H9 (cell line): ENCODE measurements around the gene FARSB. TPM values are rescaled to one million over a fixed set of nuclear protein-coding genes. Genes with fewer than 3 reads are reported as not detected.

Source experiments
- DNase-seq: peaks from one replicate; pipeline ENCODE4 v3.0.0-alpha.2; 2017
- H2AFZ ChIP-seq: one replicate; pipeline ENCODE4 v1.6.1; 2013; ENCODE audit warnings: mild to moderate bottlenecking, low read length, control low read depth, moderate library complexity
- H2AK5ac ChIP-seq: 2 replicates; pipeline ENCODE4 v1.6.1; 2013; ENCODE audit warnings: low read length, control low read depth, mixed read lengths; ENCODE audit not compliant: insufficient read length
- H2BK120ac ChIP-seq: one replicate; pipeline ENCODE4 v1.6.1; 2013; ENCODE audit warnings: low read depth, mild to moderate bottlenecking, low read length, control low read depth, inconsistent platforms; ENCODE audit not compliant: poor library complexity, severe bottlenecking
- H2BK12ac ChIP-seq: 2 replicates; pipeline ENCODE4 v1.6.1; 2013; ENCODE audit warnings: low read length, control low read depth, mixed read lengths, low read depth; ENCODE audit not compliant: insufficient read length
- H2BK15ac ChIP-seq: 2 replicates; pipeline ENCODE4 v1.6.1; 2013; ENCODE audit warnings: low read depth, low read length, control low read depth
- H2BK20ac ChIP-seq: one replicate; pipeline ENCODE4 v1.6.1; 2013; ENCODE audit warnings: low read depth, mild to moderate bottlenecking, low read length, control low read depth, inconsistent platforms; ENCODE audit not compliant: poor library complexity, severe bottlenecking
- H2BK5ac ChIP-seq: 2 replicates; pipeline ENCODE4 v1.6.1; 2013; ENCODE audit warnings: low read length, control low read depth, mixed read lengths; ENCODE audit not compliant: insufficient read length
- H3K14ac ChIP-seq: 2 replicates; pipeline ENCODE4 v1.6.1; 2013; ENCODE audit warnings: low read length, control low read depth; ENCODE audit not compliant: insufficient read depth
- H3K18ac ChIP-seq: 2 replicates; pipeline ENCODE4 v1.6.1; 2013; ENCODE audit warnings: low read depth, mild to moderate bottlenecking, mixed read lengths, low read length, control low read depth; ENCODE audit not compliant: insufficient read length
- H3K23ac ChIP-seq: 2 replicates; pipeline ENCODE4 v1.6.1; 2013; ENCODE audit warnings: low read length, control low read depth, mixed read lengths, low read depth; ENCODE audit not compliant: insufficient read length
- H3K23me2 ChIP-seq: 2 replicates; pipeline ENCODE4 v1.6.1; 2013; ENCODE audit warnings: low read depth, mild to moderate bottlenecking, mixed read lengths, low read length, control low read depth; ENCODE audit not compliant: insufficient read length, poor library complexity, severe bottlenecking
- H3K27ac ChIP-seq: 2 replicates; pipeline ENCODE4 v1.5.1; 2013; ENCODE audit warnings: low read length, control low read depth, mixed read lengths, low read depth; ENCODE audit not compliant: insufficient read length
- H3K27me3 ChIP-seq: 2 replicates; pipeline ENCODE4 v1.6.1; 2013; ENCODE audit warnings: low read length, control low read depth, inconsistent platforms; ENCODE audit not compliant: insufficient read depth
- H3K4ac ChIP-seq: 2 replicates; pipeline ENCODE4 v1.6.1; 2013; ENCODE audit warnings: low read depth, mild to moderate bottlenecking, control low read depth, inconsistent platforms, low read length, moderate library complexity
- H3K4me1 ChIP-seq: 2 replicates; pipeline ENCODE4 v1.6.1; 2013; ENCODE audit warnings: low read length, control low read depth, inconsistent platforms; ENCODE audit not compliant: insufficient read depth
- H3K4me2 ChIP-seq: 2 replicates; pipeline ENCODE4 v1.6.1; 2013; ENCODE audit warnings: low read length, control low read depth, mixed read lengths; ENCODE audit not compliant: insufficient read length, insufficient read depth
- H3K56ac ChIP-seq: 2 replicates; pipeline ENCODE4 v1.6.1; 2013; ENCODE audit warnings: low read depth, mild to moderate bottlenecking, mixed read lengths, low read length, control low read depth; ENCODE audit not compliant: insufficient read length
- H3K79me1 ChIP-seq: 2 replicates; pipeline ENCODE4 v1.6.1; 2013; ENCODE audit warnings: low read depth, mild to moderate bottlenecking, moderate library complexity, low read length, control low read depth, inconsistent platforms; ENCODE audit not compliant: insufficient read depth, poor library complexity, severe bottlenecking
- H3K79me2 ChIP-seq: 2 replicates; pipeline ENCODE4 v1.6.1; 2013; ENCODE audit warnings: low read length, control low read depth, inconsistent platforms; ENCODE audit not compliant: insufficient read depth
- H3K9ac ChIP-seq: 2 replicates; pipeline ENCODE4 v1.6.1; 2013; ENCODE audit warnings: low read length, control low read depth, mixed read lengths; ENCODE audit not compliant: insufficient read length; ENCODE audit errors: extremely low read depth
- H3K9me3 ChIP-seq: one replicate; pipeline ENCODE4 v1.6.1; 2013; ENCODE audit warnings: low read depth, low read length, inconsistent platforms; ENCODE audit not compliant: control insufficient read depth
- H3T11ph ChIP-seq: one replicate; pipeline ENCODE4 v1.6.1; 2013; ENCODE audit warnings: mild to moderate bottlenecking, low read length, control low read depth, inconsistent platforms
- H4K20me1 ChIP-seq: one replicate; pipeline ENCODE4 v1.6.1; 2013; ENCODE audit not compliant: control insufficient read depth, insufficient read length, insufficient read depth
- H4K5ac ChIP-seq: 2 replicates; pipeline ENCODE4 v1.6.1; 2013; ENCODE audit warnings: low read depth, mild to moderate bottlenecking, mixed read lengths, low read length, control low read depth; ENCODE audit not compliant: insufficient read length
- H4K8ac ChIP-seq: replicated peaks from 2 replicates; pipeline ENCODE4 v1.6.1; 2013; ENCODE audit warnings: low read length, control low read depth, mixed read lengths, low read depth; ENCODE audit not compliant: insufficient read length
- H4K91ac ChIP-seq: 2 replicates; pipeline ENCODE4 v1.6.1; 2013; ENCODE audit warnings: low read depth, mild to moderate bottlenecking, moderate library complexity, mixed read lengths, low read length, control low read depth; ENCODE audit not compliant: insufficient read length
- H3K27ac Mint-ChIP-seq, 3 experiments: 2 replicates in 2 of 3; 3 replicates in 1 of 3; pipeline ENCODE4 v1.8.0; 2020 to 2021; ENCODE audit warnings: mixed read lengths in 3 of 3, mild to moderate bottlenecking in 1 of 3, moderate library complexity in 1 of 3
- H3K27me3 Mint-ChIP-seq: 2 replicates; pipeline ENCODE4 v1.8.0; 2021; ENCODE audit warnings: low read depth, mild to moderate bottlenecking, moderate library complexity, mixed read lengths
- H3K36me3 Mint-ChIP-seq, 3 experiments: 2 replicates in 2 of 3; 3 replicates in 1 of 3; pipeline ENCODE4 v1.8.0; 2020 to 2021; ENCODE audit warnings: low read depth in 3 of 3, mixed read lengths in 3 of 3; ENCODE audit not compliant: insufficient read depth in 1 of 3
- H3K4me1 Mint-ChIP-seq, 2 experiments: 2 replicates each; pipeline ENCODE4 v1.8.0; 2020; ENCODE audit warnings: mixed read lengths in 2 of 2
- H3K4me3 Mint-ChIP-seq, 2 experiments: 2 replicates in 1 of 2; 3 replicates in 1 of 2; pipeline ENCODE4 v1.8.0; 2020 to 2021; ENCODE audit warnings: mild to moderate bottlenecking in 2 of 2, mixed read lengths in 2 of 2, moderate library complexity in 1 of 2
- H3K9me3 Mint-ChIP-seq, 2 experiments: 2 replicates in 1 of 2; 3 replicates in 1 of 2; pipeline ENCODE4 v1.8.0; 2020; ENCODE audit warnings: mild to moderate bottlenecking in 2 of 2, mixed read lengths in 2 of 2, moderate library complexity in 1 of 2
- CTCF ChIP-seq: fragments of 200-600 bp; sonication (generic); conservative IDR thresholded peaks from 3 replicates; pipeline ENCODE4 v1.8.0; 2021; ENCODE audit warnings: antibody characterized with exemption, mild to moderate bottlenecking
- WGBS: extraction: QIAGEN DNeasy Blood & Tissue Kit; methylation state at CpG from one replicate; pipeline ENCODE4 v1.1.7; 2013; ENCODE audit warnings: missing lambda C conversion rate, low lambda C conversion rate, mixed read lengths; ENCODE audit not compliant: insufficient read length; ENCODE audit errors: extremely low coverage; 5-methylcytosine and 5-hydroxymethylcytosine counted together
- total RNA-seq: library from RNA; stranded (reverse); gene quantifications from 2 replicates; pipeline ENCODE4 v1.2.1, GENCODE V29; 2021

FARSB gene
- total RNA-seq, 1 experiment from 2014 or later, result 32.1 TPM

DNA sequence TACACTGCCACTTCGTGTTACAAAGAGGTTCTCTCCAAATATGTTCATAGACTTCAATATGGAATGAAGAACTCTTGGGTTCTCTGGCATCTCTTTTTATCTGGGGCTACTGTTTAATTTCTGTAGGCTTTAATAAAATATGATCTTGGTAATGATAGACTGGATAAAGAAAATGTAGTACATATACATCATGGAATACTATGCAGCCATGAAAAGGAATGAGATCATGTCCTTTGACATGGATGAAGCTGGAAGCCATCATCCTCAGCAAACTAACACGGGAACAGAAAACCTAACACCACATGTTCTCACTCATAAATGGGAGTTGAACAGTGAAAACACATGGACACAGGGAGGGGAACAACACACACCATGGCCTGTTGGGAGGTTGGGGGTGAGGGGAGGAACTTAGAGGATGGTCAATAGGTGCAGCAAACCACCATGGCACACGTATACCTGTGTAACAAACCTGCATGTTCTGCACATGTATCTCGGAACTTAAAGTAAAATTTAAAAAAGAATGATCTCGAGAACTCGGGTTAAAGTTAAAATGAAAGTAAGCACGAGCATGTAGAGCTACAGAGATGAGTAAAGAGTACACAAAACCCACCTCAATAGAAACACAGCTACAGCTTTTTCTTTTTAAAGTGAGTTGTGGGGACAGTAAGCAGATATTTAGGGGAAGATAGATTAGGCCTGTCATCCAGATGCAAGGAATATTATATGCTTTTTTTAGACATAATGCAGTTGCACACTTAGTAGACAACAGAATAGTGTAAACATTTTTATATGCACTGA, 129.2 kb downstream of the FARSB start:
- no peaks in the 10 kb centered on the region for H3K27me3 ChIP-seq

More for the DNA sequence above, 129.2 kb downstream of the FARSB start:
- no peak overlapping the region for H2BK12ac ChIP-seq
- H2AK5ac ChIP-seq, result no peak overlapping the region
- H4K91ac ChIP-seq, result no peak overlapping the region
- no peak overlapping the region; a peak in 1 of 7 replicates for H3K27ac Mint-ChIP-seq
- H4K5ac ChIP-seq, result no peak overlapping the region
- H2BK5ac ChIP-seq, result no peak overlapping the region
- no peak overlapping the region for H3K9ac ChIP-seq
- H4K20me1 ChIP-seq, result no peaks in the 10 kb centered on the region
- H3K36me3 Mint-ChIP-seq, result no peaks in the 10 kb centered on the region
- no CpG with 5 or more reads among the region's 7 CpGs for WGBS
- no peaks in the 10 kb centered on the region; the same call in 1 of the 2 replicates for H3K27me3 Mint-ChIP-seq
- H3K4me1 ChIP-seq, result no peaks in the 10 kb centered on the region
- no peak overlapping the region for H2BK120ac ChIP-seq
- no peak overlapping the region for H3K14ac ChIP-seq
- no peak for DNase-seq
- no peak overlapping the region for H3T11ph ChIP-seq
- no peak overlapping the region for H2AFZ ChIP-seq
- TF ChIP-seq CTCF, result no peak
- no peaks in the 10 kb centered on the region for H3K23me2 ChIP-seq
- no peak overlapping the region for H3K4me2 ChIP-seq
- no peak overlapping the region for H3K23ac ChIP-seq
- no peak overlapping the region for H4K8ac ChIP-seq
- H2BK20ac ChIP-seq, result no peak overlapping the region
- H2BK15ac ChIP-seq, result no peak overlapping the region
- H3K18ac ChIP-seq, result no peak overlapping the region
- H3K27ac ChIP-seq, result no peak overlapping the region
- no peak overlapping the region for H3K4ac ChIP-seq
- no peaks in the 10 kb centered on the region for H3K79me1 ChIP-seq
- H3K9me3 ChIP-seq, result no peaks in the 10 kb centered on the region
- H3K56ac ChIP-seq, result no peak overlapping the region
- H3K79me2 ChIP-seq, result no peaks in the 10 kb centered on the region
- H3K9me3 Mint-ChIP-seq, result peaks cover 3% of the 10 kb centered on the region in 2 experiments; a peak in 2 of 5 replicates
- no peak overlapping the region; a peak in 1 of 5 replicates for H3K4me3 Mint-ChIP-seq
- H3K4me1 Mint-ChIP-seq, result peaks cover 0 to 6% of the 10 kb centered on the region in 2 experiments; a peak in 1 of 4 replicates
